Common myeloid progenitor, CD34-positive (primary cell): ENCODE data around the gene SEMA6B.
"Not testable (repeated sequence)": the region's sequence is repeated elsewhere in the genome, so short reads cannot be mapped to it uniquely, and the experiment has no call there.

Experiments
- CTCF ChIA-PET: fragments of 350-600 bp; sonication (Branson Sonifier 250); formaldehyde crosslinking; loops from one replicate; lab custom pipeline; 2021; ENCODE audit warnings: antibody characterized with exemption; lab: Charles Lee
- POLR2A ChIA-PET: fragments of 350-600 bp; sonication (Branson Sonifier 250); formaldehyde crosslinking; loops from one replicate; lab custom pipeline; 2021; ENCODE audit warnings: antibody characterized with exemption; lab: Charles Lee
- DNase-seq, 3 donors: peaks; one replicate each; pipeline versions ENCODE4 v3.0.0 to v3.0.0-alpha.2; 2013
- H3K27ac ChIP-seq, 2 experiments: 1 replicate in 1 of 2; 2 replicates in 1 of 2; pipeline ENCODE4 v1.7.0; 2013; ENCODE audit warnings: inconsistent platforms in 2 of 2, low read length in 2 of 2, mild to moderate bottlenecking in 2 of 2, low read depth in 1 of 2, moderate library complexity in 1 of 2; ENCODE audit not compliant: severe bottlenecking in 2 of 2, insufficient read depth in 1 of 2, poor library complexity in 1 of 2
- H3K27me3 ChIP-seq, 5 experiments: replicated peaks in 2 of 5; 1 replicate in 3 of 5; 2 replicates in 2 of 5; pipeline versions ENCODE4 v1.6.1 to v1.7.0; 2013; ENCODE audit warnings: low read length in 4 of 5, mild to moderate bottlenecking in 2 of 5, moderate library complexity in 2 of 5, inconsistent platforms in 1 of 5; ENCODE audit not compliant: insufficient read depth in 5 of 5, control insufficient read depth in 4 of 5
- H3K36me3 ChIP-seq, 4 experiments: 1 replicate in 2 of 4; 2 replicates in 2 of 4; pipeline versions ENCODE4 v1.6.1 to v1.7.0; 2013; ENCODE audit warnings: low read length in 3 of 4, control low read depth in 1 of 4, mild to moderate bottlenecking in 1 of 4; ENCODE audit not compliant: control insufficient read depth in 4 of 4, insufficient read depth in 4 of 4
- H3K4me1 ChIP-seq, 4 experiments: 1 replicate in 3 of 4; 2 replicates in 1 of 4; pipeline versions ENCODE4 v1.6.1 to v1.7.1; 2013; ENCODE audit warnings: low read length in 3 of 4, mild to moderate bottlenecking in 3 of 4, control low read depth in 1 of 4, inconsistent platforms in 1 of 4, moderate library complexity in 1 of 4; ENCODE audit not compliant: control insufficient read depth in 4 of 4, insufficient read depth in 4 of 4; ENCODE audit errors: control extremely low read depth in 1 of 4
- H3K4me3 ChIP-seq, 7 experiments: 1 replicate in 4 of 7; 2 replicates in 3 of 7; pipeline versions ENCODE4 v1.5.1 to v1.7.0; 2013; ENCODE audit warnings: mild to moderate bottlenecking in 7 of 7, low read length in 6 of 7, moderate library complexity in 6 of 7, inconsistent platforms in 2 of 7, low read depth in 2 of 7, control low read depth in 1 of 7; ENCODE audit not compliant: insufficient read depth in 4 of 7, control insufficient read depth in 1 of 7; ENCODE audit errors: extremely low read depth in 1 of 7
- H3K9me3 ChIP-seq, 5 experiments: 1 replicate in 4 of 5; 2 replicates in 1 of 5; pipeline versions ENCODE4 v1.6.1 to v1.7.1; 2013; ENCODE audit warnings: low read length in 4 of 5, mild to moderate bottlenecking in 2 of 5, inconsistent platforms in 1 of 5, low read depth in 1 of 5, moderate library complexity in 1 of 5; ENCODE audit not compliant: control insufficient read depth in 4 of 5, insufficient read depth in 2 of 5; ENCODE audit errors: control extremely low read depth in 1 of 5
- WGBS: methylation state at CpG from one replicate; pipeline ENCODE4 v1.1.5; 2013; ENCODE audit not compliant: insufficient coverage; 5-methylcytosine and 5-hydroxymethylcytosine counted together

The SEMA6B gene

GRCh38 chr19:4541806-4542145, 17.7 kb downstream of the SEMA6B start:
- H3K36me3 ChIP-seq, H3K4me3 ChIP-seq, POLR2A ChIA-PET, DNase-seq, H3K27ac ChIP-seq, H3K9me3 ChIP-seq, H3K27me3 ChIP-seq: not testable (repeated sequence)
- peaks cover 2 to 16% (median 9%) of the 10 kb centered on the region in 4 experiments for H3K4me1 ChIP-seq
- 99% methylated on average over 10 of the region's 12 CpGs for WGBS
- CTCF ChIA-PET, result interaction anchor here (2.6 kb wide), 1 partner anchor 17 kb away, joined by 10 read pairs; no protein-coding TSS in a partner anchor

GRCh38 chr19:4541114-4541805, 18.2 kb downstream of the SEMA6B start:
- Histone ChIP-seq H3K4me3 (no peak overlapping the region), H3K27me3 (no peaks in the 10 kb centered on the region), H3K36me3 (no peaks in the 10 kb centered on the region), H3K4me1 (peaks cover 2 to 16% (median 9%) of the 10 kb centered on the region in 4 experiments), H3K27ac (no peak overlapping the region), H3K9me3 (no peaks in the 10 kb centered on the region)
- ChIA-PET CTCF (interaction anchor here (0.9 to 2.6 kb wide), 3 partner anchors 14 to 25 kb away, joined by 4 to 10 read pairs (median 6); no protein-coding TSS in a partner anchor), POLR2A (no interaction called here)
- DNase-seq, result no peak
- WGBS, result 93% methylated on average over 10 of the region's 12 CpGs

- DNase-seq, result peak in 2 of 3 donors; percentile 55 to 66
- H3K36me3 ChIP-seq, result no peaks in the 10 kb centered on the region
- H3K27me3 ChIP-seq, result peaks cover 0 to 9% (median 6%) of the 10 kb centered on the region in 5 experiments
- ChIA-PET POLR2A (interaction anchor here (0.6 kb wide), 1 partner anchor 68 kb away, joined by 3 read pairs; no protein-coding TSS in a partner anchor), CTCF (interaction anchor here (0.7 to 2.6 kb wide), 6 partner anchors 15 to 93 kb away, joined by 3 to 10 read pairs (median 5); no protein-coding TSS in a partner anchor)
- H3K9me3 ChIP-seq, result no peaks in the 10 kb centered on the region
- peak within 1 kb of the TSS in 3 of 7 experiments; percentile 41 to 48 (median 45) for H3K4me3 ChIP-seq
- 67% methylated on average over 8 of the region's 14 CpGs for WGBS
- peak within 1 kb of the TSS in 1 of 2 experiments; percentile 53 for H3K27ac ChIP-seq
- H3K4me1 ChIP-seq, result peaks cover 2 to 22% (median 17%) of the 10 kb centered on the region in 4 experiments
Observed at GRCh38 chr19:4539693-4540581, 19.5 kb downstream of the SEMA6B start, which contains the start of gene LRG1. Gene LRG1 (minus strand): TSS chr19:4540036. CDS start chr19:4540013, 23 bp downstream.

DNA sequence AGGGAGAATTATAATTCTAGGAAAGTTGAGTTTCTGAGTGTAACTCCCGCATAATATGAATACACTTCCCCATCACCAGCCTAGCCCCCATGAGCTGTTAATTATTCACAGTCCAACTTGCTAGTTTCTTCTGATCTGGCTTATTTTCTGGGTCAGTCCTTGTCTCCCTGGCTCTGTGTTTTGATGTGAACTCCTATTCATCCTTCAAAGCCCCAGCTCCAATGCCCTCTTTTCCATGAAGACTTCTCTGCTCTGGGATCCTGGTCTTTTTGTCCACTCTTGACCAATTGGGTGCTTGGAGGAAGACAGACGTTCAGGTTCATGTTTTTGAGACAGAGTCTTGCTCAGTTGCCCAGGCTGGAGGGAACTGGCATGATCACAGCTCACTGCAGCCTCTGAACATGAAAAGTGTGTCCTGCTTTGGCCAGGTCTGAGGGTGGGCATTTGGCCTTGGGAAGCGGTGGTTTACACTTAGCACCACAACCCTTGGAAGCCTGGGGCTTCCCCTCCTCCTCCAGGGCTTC, 20.3 kb downstream of the SEMA6B start:
- Histone ChIP-seq H3K27ac (peak overlapping the region in 1 of 2 experiments; percentile 22), H3K4me3 (peak overlapping the region in 1 of 7 experiments; percentile 48), H3K4me1 (peaks cover 2 to 26% (median 20%) of the 10 kb centered on the region in 4 experiments), H3K27me3 (peaks cover 0 to 16% (median 6%) of the 10 kb centered on the region in 5 experiments), H3K9me3 (no peaks in the 10 kb centered on the region), H3K36me3 (no peaks in the 10 kb centered on the region)
- no peak for DNase-seq
- CTCF ChIA-PET, result interaction anchor here (1.4 to 2.6 kb wide), 2 partner anchors 15 to 18 kb away, joined by 3 to 10 read pairs; no protein-coding TSS in a partner anchor
- WGBS, result 100% methylated on average over 2 of the region's 3 CpGs
- POLR2A ChIA-PET, result no interaction called here

GRCh38 chr19:4538601-4538954, 20.9 kb downstream of the SEMA6B start:
- Histone ChIP-seq H3K27ac (no peak overlapping the region), H3K4me1 (peaks cover 2 to 26% (median 20%) of the 10 kb centered on the region in 4 experiments), H3K4me3 (no peak overlapping the region), H3K27me3 (peaks cover 0 to 21% (median 7%) of the 10 kb centered on the region in 5 experiments), H3K9me3 (no peaks in the 10 kb centered on the region), H3K36me3 (no peaks in the 10 kb centered on the region)
- DNase-seq, result no peak
- POLR2A ChIA-PET, result no interaction called here
- 97% methylated on average over 13 of the region's 13 CpGs for WGBS
- CTCF ChIA-PET, result no interaction called here

DNA sequence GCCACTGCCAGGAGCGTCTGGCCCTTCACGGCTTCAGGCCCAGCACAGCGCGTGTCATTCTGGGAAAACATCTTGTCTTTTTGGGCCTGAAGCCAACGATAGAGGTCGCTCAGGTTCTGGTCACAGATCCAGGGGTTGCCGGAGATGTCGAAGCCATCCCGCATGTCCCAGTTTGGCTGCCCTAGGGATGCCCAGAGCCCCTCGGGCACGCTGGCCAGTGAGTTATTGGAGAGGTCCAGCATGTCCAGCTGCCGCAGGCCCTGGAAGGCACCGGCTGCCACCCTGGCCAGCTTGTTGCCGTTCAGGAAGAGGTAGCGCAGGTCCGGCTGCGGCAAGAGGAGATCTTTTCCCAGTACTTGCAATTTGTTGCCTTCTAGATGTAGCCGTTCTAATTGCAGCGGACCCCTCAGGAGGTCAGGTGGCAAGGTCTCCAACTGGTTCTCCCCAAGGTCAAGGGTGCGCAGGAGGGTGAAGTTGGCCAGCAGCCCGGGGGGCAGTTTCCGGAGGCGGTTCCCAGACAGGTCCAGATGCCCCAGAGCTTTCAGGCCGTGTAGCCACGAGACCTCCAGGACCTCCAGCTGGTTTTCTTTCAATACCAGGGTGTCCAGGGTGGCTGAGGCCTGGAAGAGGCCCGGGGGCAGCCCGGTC, 21.4 kb downstream of the SEMA6B start:
- Histone ChIP-seq H3K4me1 (peaks cover 2 to 26% (median 20%) of the 10 kb centered on the region in 4 experiments), H3K9me3 (no peaks in the 10 kb centered on the region), H3K36me3 (no peaks in the 10 kb centered on the region), H3K27me3 (peaks cover 0 to 22% (median 7%) of the 10 kb centered on the region in 5 experiments), H3K27ac (no peak overlapping the region), H3K4me3 (no peak overlapping the region)
- ChIA-PET POLR2A (no interaction called here), CTCF (no interaction called here)
- DNase-seq, result no peak
- WGBS, result 97% methylated on average over 25 of the region's 27 CpGs
